Endothelial cell of umbilical vein (primary cell): ENCODE measurements around the gene TTI1. TPM values are rescaled to one million over a fixed set of nuclear protein-coding genes. Genes with fewer than 3 reads are reported as not detected.

Source experiments
- BruUV-seq: library from RNA; stranded (reverse); fragments of 400-500 nt; replicated peaks from 2 replicates; lab custom pipeline; 2021; lab: Mats Ljungman, UMichigan
- CTCF ChIA-PET: fragments of 300-600, 350-600 bp; sonication (Branson Sonifier 250); formaldehyde crosslinking; loops from one replicate; lab custom pipeline; 2021; ENCODE audit warnings: antibody characterized with exemption, inconsistent platforms; lab: Charles Lee
- POLR2A ChIA-PET: fragments of 300-600, 350-600 bp; sonication (Branson Sonifier 250); formaldehyde crosslinking; loops from one replicate; lab custom pipeline; 2021; ENCODE audit warnings: antibody characterized with exemption, inconsistent platforms; lab: Charles Lee
- DNase-seq: peaks from one replicate; pipeline ENCODE4 v3.0.0-alpha.2; 2011; ENCODE audit warnings: low read depth, low spot score
- FAIRE-seq: peaks from 2 replicates; lab custom pipeline; 2011; peaks lifted over from hg19 to GRCh38; lab: Jason Lieb, UNC
- H2AFZ ChIP-seq: 2 replicates; pipeline ENCODE4 v1.6.0; 2012; ENCODE audit warnings: low read depth, low read length, control low read depth, inconsistent platforms
- H3K27ac ChIP-seq: 2 replicates; pipeline ENCODE4 v1.5.1; 2011; ENCODE audit warnings: low read depth, mild to moderate bottlenecking, control low read depth, low read length, moderate library complexity; ENCODE audit not compliant: insufficient read depth
- H3K27me3 ChIP-seq, 2 experiments: 2 replicates each; pipeline versions ENCODE4 v1.6.0 to v1.6.1; 2011; ENCODE audit warnings: low read length in 2 of 2, mixed read lengths in 1 of 2; ENCODE audit not compliant: control insufficient read depth in 2 of 2, insufficient read depth in 2 of 2
- H3K36me3 ChIP-seq, 2 experiments: 2 replicates in 1 of 2; 3 replicates in 1 of 2; pipeline ENCODE4 v1.5.1; 2011; ENCODE audit warnings: low read length in 2 of 2, mild to moderate bottlenecking in 1 of 2, moderate library complexity in 1 of 2; ENCODE audit not compliant: control insufficient read depth in 2 of 2, insufficient read depth in 2 of 2; ENCODE audit errors: extremely low read depth in 1 of 2
- H3K4me1 ChIP-seq: 3 replicates; pipeline ENCODE4 v1.5.1; 2011; ENCODE audit warnings: mild to moderate bottlenecking, low read length; ENCODE audit not compliant: control insufficient read depth, insufficient read depth; ENCODE audit errors: extremely low read depth
- H3K4me2 ChIP-seq: 2 replicates; pipeline ENCODE4 v1.6.1; 2011; ENCODE audit warnings: low read length, control low read depth, mixed read lengths; ENCODE audit not compliant: insufficient read depth
- H3K4me3 ChIP-seq, 3 experiments: fragments of 200-600 bp in 1 of 3; sonication (generic), shearing (Covaris generic) in 1 of 3; replicated peaks in 1 of 3; 2 replicates each; pipeline ENCODE4 v1.5.1; 2011 to 2016; ENCODE audit warnings: control low read depth in 3 of 3, low read length in 3 of 3, mild to moderate bottlenecking in 2 of 3, inconsistent platforms in 1 of 3, low read depth in 1 of 3, moderate library complexity in 1 of 3; ENCODE audit not compliant: insufficient read depth in 1 of 3
- H3K79me2 ChIP-seq: 2 replicates; pipeline ENCODE4 v1.6.0; 2012; ENCODE audit warnings: low read length, inconsistent platforms; ENCODE audit not compliant: control insufficient read depth, insufficient read depth
- H3K9ac ChIP-seq: replicated peaks from 2 replicates; pipeline ENCODE3; 2011; ENCODE audit warnings: low read length, control low read depth; ENCODE audit not compliant: insufficient read depth; ENCODE audit errors: extremely low read depth
- H3K9me1 ChIP-seq: replicated peaks from 3 replicates; pipeline ENCODE4 v1.6.0; 2011; ENCODE audit warnings: mild to moderate bottlenecking, low read length; ENCODE audit not compliant: control insufficient read depth, insufficient read depth; ENCODE audit errors: extremely low read depth
- H3K9me3 ChIP-seq: replicated peaks from 2 replicates; pipeline ENCODE4 v1.5.1; 2012; ENCODE audit warnings: low read length, inconsistent platforms; ENCODE audit not compliant: control insufficient read depth, insufficient read depth
- H4K20me1 ChIP-seq: replicated peaks from 2 replicates; pipeline ENCODE3; 2011; ENCODE audit warnings: mild to moderate bottlenecking, low read length; ENCODE audit not compliant: control insufficient read depth, insufficient read depth; ENCODE audit errors: extremely low read depth
- CTCF ChIP-seq, 2 donors: IDR thresholded peaks; 1 replicate in 1 of 2; 2 replicates in 1 of 2; pipeline ENCODE4 v1.5.1; 2011; ENCODE audit warnings: low read length in 2 of 2, mild to moderate bottlenecking in 2 of 2, moderate library complexity in 2 of 2, control low read depth in 1 of 2, inconsistent platforms in 1 of 2, low read depth in 1 of 2; ENCODE audit not compliant: insufficient read depth in 1 of 2; ENCODE audit errors: extremely low read depth in 1 of 2
- EZH2 ChIP-seq: IDR thresholded peaks from 2 replicates; pipeline ENCODE4 v1.6.1; 2012; ENCODE audit warnings: borderline replicate concordance, low read depth, mild to moderate bottlenecking, moderate library complexity, low read length, inconsistent platforms; ENCODE audit not compliant: severe bottlenecking
- GATA2 ChIP-seq: IDR thresholded peaks from 2 replicates; pipeline ENCODE4 v1.7.0; 2011; ENCODE audit warnings: low read depth, mild to moderate bottlenecking, moderate library complexity, mixed read lengths, low read length; ENCODE audit not compliant: insufficient read length, insufficient read depth
- MYC ChIP-seq: IDR thresholded peaks from one replicate; pipeline ENCODE4 v1.6.1; 2011; ENCODE audit warnings: mild to moderate bottlenecking, low read depth, low read length
- POLR2AphosphoS5 ChIP-seq: IDR thresholded peaks from 2 replicates; pipeline ENCODE4 v1.6.1; 2012; ENCODE audit warnings: low read depth, mild to moderate bottlenecking, control low read depth, low read length, moderate library complexity; ENCODE audit not compliant: insufficient read depth
- dilution Hi-C: fragments of 300-500 bp; cut with MboI; formaldehyde crosslinking; loops from one replicate; pipeline ENCODE4 v1.15.0; 2019; ENCODE audit warnings: low sequenced_read_pairs; ENCODE audit not compliant: extremely low pct_ligation_motif_present
- intact Hi-C: fragments of 100-400 bp; cut with micrococcal nuclease; formaldehyde crosslinking; loops from one replicate; pipeline ENCODE4 v1.10.0; 2022
- polyA plus RNA-seq, 4 experiments: library from polyadenylated mRNA; depleted of rRNA in 3 of 4; stranded (reverse) in 3 of 4; unstranded in 1 of 4; fragments of >200 nt; gene quantifications; 2 replicates each; pipeline versions ENCODE4 v1.2.1 to v1.2.3, GENCODE V29; 2011 to 2012; ENCODE audit warnings: missing spikeins in 1 of 4
- total RNA-seq: library from RNA; stranded (reverse); gene quantifications from 2 replicates; pipeline ENCODE4 v1.2.3, GENCODE V29; 2021
- TF ChIP-seq, protein P1 (sequence below): IDR thresholded peaks from 2 replicates; pipeline ENCODE4 v1.6.1; 2011; ENCODE audit not compliant: insufficient read depth, insufficient read length

Gene TTI1
- total and polyA plus RNA-seq, 2 donors (not counting 3 experiments of a cell fraction or from before 2014, with no cell fraction given): 13.2 to 23.2 TPM

DNA sequence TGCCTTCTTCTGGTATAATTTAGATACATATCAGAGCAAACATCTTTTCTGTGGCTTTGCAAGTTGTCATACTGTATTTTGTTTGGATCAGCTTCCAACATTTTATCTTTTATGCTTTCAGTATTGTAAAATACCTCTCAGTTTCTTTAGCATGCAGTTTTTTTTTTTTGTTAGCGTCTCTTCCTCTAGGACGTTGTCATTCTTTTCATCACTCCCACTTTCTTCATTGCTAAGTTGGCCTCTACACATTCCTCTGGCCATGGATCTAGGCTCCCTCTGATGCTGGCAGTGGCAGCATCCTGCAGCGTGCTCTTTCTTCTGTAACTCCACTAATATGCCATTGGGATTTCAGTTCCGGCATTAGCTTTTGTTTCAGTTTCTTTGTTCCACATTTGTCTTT lies 22.0 kb upstream of the TTI1 start:
- Histone ChIP-seq H3K4me3 (no peak overlapping the region), H3K4me1 (peaks cover 25% of the 10 kb centered on the region), H3K9me3 (no peaks in the 10 kb centered on the region), H3K27me3 (no peaks in the 10 kb centered on the region), H3K9ac (no peak overlapping the region), H3K4me2 (no peak overlapping the region), H3K9me1 (no peaks in the 10 kb centered on the region), H4K20me1 (no peaks in the 10 kb centered on the region), H3K36me3 (peaks cover 3 to 4% of the 10 kb centered on the region in 2 experiments), H2AFZ (no peak overlapping the region), H3K27ac (no peak overlapping the region), H3K79me2 (peaks cover 42% of the 10 kb centered on the region)
- FAIRE-seq (no peak), DNase-seq (no peak)
- dilution Hi-C loops (no loop called here), intact Hi-C loops (loop anchor here (5.0 to 10.0 kb wide), 3 partner anchors 97 to 352 kb away; no protein-coding TSS in a partner anchor)
- POLR2A ChIA-PET: no interaction called here
- TF ChIP-seq, protein P1, sequence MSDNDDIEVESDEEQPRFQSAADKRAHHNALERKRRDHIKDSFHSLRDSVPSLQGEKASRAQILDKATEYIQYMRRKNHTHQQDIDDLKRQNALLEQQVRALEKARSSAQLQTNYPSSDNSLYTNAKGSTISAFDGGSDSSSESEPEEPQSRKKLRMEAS: no peak
- TF ChIP-seq POLR2AphosphoS5 (no peak), CTCF (IDR thresholded peaks at IDR 0.05; ENCODE audit: extremely low read depth in 1 of 2, insufficient read depth in 1 of 2, low read depth in 1 of 2, low read length in 2 of 2) (no peak), EZH2 (no peak), MYC (no peak), GATA2 (no peak)
- CTCF ChIA-PET: interaction anchor here (1.0 kb wide), 1 partner anchor 491 kb away, joined by 3 read pairs; no protein-coding TSS in a partner anchor
- BruUV-seq: no TSS peak
